ENCODE data around the gene SIGLEC12.

- TF ChIP-seq CTCF (IDR thresholded peaks at IDR 0.05) (no peak), POLR2A (IDR thresholded peaks at IDR 0.05) (no peak)
These were observed 8.4 kb upstream of the SIGLEC12 start for GRCh38 chr19:51509823-51510660.

Measured in thyroid gland (tissue), 4 donors.